Adrenal gland (tissue), 5 donors: ENCODE data around the gene XNDC1N.

Source experiments
- CTCF ChIP-seq, 6 experiments: fragments of 450-650 bp in 4 of 6; fragments of 200-600 bp in 2 of 6; sonication (generic) in 1 of 6; IDR thresholded peaks; 1 replicate in 5 of 6; 2 replicates in 1 of 6; pipeline versions ENCODE4 v1.5.1 to v1.8.0; 2016 to 2021; ENCODE audit warnings: antibody characterized with exemption in 6 of 6, mild to moderate bottlenecking in 2 of 6, moderate library complexity in 1 of 6
- POLR2A ChIP-seq, 2 donors: fragments of 450-650 bp; IDR thresholded peaks; one replicate each; pipeline ENCODE4 v1.6.1; 2017; ENCODE audit warnings: antibody characterized with exemption in 2 of 2, mild to moderate bottlenecking in 2 of 2, moderate library complexity in 1 of 2
- donor health status: DM: no; HTN: no; CAD: no.

GRCh38 chr11:71963468-71963867, 35.1 kb upstream of the XNDC1N start:
- TF ChIP-seq CTCF (IDR thresholded peaks at IDR 0.05) (no peak), POLR2A (IDR thresholded peaks at IDR 0.05) (no peak)
